GM12873 (cell line): Measurements from ENCODE around the gene LHPP.

Experiments
- CTCF ChIP-seq: IDR thresholded peaks from 2 replicates; pipeline ENCODE4 v1.5.1; 2012; ENCODE audit warnings: low read depth, mild to moderate bottlenecking, moderate library complexity, low read length, control low read depth; ENCODE audit not compliant: insufficient read depth; ENCODE audit errors: missing control alignments

The LHPP gene

GRCh38 chr10:124569623-124570470, 108.2 kb downstream of the LHPP start:
- no peak for TF ChIP-seq CTCF

- TF ChIP-seq CTCF: no peak
These were observed 109.0 kb downstream of the LHPP start for GRCh38 chr10:124570646-124571045.

- no peak for TF ChIP-seq CTCF
These were observed 111.1 kb downstream of the LHPP start for GRCh38 chr10:124572751-124573150.

- TF ChIP-seq CTCF: no peak
These were observed 112.3 kb downstream of the LHPP start for GRCh38 chr10:124573726-124574455.

GRCh38 chr10:124574456-124575070, 112.9 kb downstream of the LHPP start:
- TF ChIP-seq CTCF: no peak

GRCh38 chr10:124575107-124576035, 113.7 kb downstream of the LHPP start:
- TF ChIP-seq CTCF: no peak
